GM12864 (cell line): Measurements from ENCODE around the gene SUPT3H.

Experiments
- DNase-seq: peaks from one replicate; pipeline ENCODE4 v3.0.0-alpha.2; 2011; ENCODE audit warnings: low read depth
- H3K4me3 ChIP-seq: 2 replicates; pipeline ENCODE4 v1.5.1; 2011; ENCODE audit warnings: mild to moderate bottlenecking, low read depth, low read length, control low read depth
- TF ChIP-seq, protein P1 (sequence below): IDR thresholded peaks from 2 replicates; pipeline ENCODE4 v1.5.1; 2011; ENCODE audit warnings: low read depth, mild to moderate bottlenecking, moderate library complexity, low read length, control low read depth, inconsistent platforms; ENCODE audit errors: missing control alignments

The SUPT3H gene

DNA sequence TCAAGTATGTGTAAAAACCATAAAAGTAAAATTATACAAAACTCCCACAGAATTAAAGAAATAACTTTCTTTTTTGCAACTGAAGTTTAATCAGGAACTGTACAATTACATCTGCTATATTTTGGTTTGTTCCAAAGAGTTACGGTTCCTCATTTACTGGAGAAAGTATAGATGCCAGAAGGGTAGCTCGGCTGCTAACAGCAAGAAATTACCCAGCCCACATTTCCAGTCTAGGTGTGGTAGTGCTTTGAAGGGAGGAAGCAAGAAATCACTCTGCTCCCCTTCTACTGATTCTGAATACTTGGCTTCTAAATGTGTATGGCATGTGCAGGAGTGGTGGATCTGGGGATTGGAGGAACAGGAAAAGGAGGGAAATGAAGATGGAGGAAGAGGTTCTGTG is 549.0 kb downstream of the SUPT3H start:
- no peak overlapping the region for H3K4me3 ChIP-seq
- TF ChIP-seq, protein P1, sequence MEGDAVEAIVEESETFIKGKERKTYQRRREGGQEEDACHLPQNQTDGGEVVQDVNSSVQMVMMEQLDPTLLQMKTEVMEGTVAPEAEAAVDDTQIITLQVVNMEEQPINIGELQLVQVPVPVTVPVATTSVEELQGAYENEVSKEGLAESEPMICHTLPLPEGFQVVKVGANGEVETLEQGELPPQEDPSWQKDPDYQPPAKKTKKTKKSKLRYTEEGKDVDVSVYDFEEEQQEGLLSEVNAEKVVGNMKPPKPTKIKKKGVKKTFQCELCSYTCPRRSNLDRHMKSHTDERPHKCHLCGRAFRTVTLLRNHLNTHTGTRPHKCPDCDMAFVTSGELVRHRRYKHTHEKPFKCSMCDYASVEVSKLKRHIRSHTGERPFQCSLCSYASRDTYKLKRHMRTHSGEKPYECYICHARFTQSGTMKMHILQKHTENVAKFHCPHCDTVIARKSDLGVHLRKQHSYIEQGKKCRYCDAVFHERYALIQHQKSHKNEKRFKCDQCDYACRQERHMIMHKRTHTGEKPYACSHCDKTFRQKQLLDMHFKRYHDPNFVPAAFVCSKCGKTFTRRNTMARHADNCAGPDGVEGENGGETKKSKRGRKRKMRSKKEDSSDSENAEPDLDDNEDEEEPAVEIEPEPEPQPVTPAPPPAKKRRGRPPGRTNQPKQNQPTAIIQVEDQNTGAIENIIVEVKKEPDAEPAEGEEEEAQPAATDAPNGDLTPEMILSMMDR, result no peak
- DNase-seq, result no peak

DNA sequence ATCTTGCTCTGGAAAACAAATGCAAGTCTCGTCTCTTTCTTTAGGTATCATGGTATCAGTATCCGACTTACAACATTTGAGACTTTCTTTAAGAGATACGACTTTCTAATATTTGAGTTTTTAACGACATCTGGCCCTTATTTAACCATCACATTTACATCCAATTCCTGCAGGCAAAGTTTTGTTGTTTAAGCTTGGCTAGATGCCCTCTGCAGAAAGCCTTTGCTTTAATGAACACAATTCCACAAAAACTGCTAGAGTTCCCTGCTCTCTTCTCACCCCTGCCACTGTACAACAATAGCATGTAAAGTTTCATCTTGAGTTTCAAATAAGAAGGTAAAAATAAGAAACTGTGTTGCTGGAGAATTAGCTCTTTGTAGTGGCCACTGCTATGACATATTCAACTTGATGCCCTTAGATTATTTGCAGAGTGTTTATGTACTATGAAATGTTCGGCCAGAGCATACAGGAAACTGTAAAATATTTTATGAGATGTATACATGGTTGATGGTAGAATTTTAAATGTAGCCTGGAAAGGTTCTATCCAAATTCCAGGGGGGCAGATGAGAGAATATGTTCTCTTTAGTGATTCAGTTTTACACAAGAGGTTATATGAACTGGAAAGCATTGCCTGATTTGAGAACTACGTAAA is 551.6 kb downstream of the SUPT3H start:
- no peak for DNase-seq

DNA sequence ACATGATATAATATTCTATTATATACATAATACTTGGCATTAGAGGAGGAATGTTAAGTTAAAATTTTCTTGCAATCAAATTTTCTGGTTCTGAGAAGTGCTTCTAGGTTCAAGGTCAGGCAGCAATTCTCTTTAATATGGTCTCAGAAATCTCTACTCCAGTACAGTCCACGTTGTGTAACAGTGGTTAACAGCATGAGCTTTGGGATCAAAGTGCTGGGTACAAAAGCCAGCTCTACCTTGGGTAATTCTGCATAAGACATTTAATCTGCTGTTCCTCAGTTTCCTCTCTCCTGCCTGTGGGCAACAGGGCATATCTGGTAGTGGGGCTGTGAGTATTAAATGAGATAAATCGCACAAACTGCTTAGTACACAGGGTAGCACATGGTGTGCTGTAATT is 552.5 kb downstream of the SUPT3H start:
- DNase-seq, result no peak
- TF ChIP-seq, protein P1, result no peak
- no peak overlapping the region for H3K4me3 ChIP-seq

More for the DNA sequence above, 551.6 kb downstream of the SUPT3H start:
- TF ChIP-seq, protein P1, result no peak
- H3K4me3 ChIP-seq, result no peak overlapping the region

DNA sequence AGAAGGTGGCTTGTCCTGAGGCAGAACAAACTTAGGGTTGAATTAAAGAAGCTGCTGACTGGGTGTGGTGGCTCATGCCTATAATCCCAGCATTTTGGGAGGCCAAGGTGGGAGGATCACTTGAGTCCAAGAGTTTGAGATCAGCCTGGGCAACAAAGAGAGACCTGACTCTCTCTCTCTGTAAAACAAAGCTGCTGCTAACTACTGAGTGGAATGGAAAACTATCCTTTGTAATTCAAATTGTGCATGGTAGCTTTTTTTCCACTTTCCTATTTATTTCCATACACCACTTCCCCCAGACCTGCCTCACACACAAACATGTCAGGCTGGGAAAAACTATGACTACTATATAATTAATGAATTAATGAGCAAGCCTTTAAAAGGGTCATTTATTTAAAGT is 553.2 kb downstream of the SUPT3H start:
- H3K4me3 ChIP-seq, result no peak overlapping the region
- DNase-seq, result no peak
- TF ChIP-seq, protein P1, result no peak

DNA sequence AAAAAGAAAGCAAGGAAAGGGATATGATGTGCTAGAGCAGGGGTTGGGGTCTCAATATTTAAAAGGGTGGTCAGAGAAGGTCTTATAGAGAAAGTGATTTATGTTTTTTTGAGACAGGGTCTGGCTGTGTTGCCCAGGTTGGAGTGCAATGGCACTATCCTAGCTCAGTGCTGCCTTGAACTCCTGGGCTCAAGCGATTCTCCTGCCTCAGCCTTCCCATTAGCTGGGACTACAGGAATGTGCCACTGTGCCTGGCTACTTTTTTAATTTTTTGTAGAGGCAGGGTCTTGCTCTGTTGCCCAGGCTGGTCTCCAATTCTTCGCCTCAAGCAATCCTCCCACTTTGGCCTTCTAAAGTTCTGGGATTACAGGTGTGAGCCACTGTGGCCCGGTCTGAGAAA is 557.0 kb downstream of the SUPT3H start:
- TF ChIP-seq, protein P1, result no peak

DNA sequence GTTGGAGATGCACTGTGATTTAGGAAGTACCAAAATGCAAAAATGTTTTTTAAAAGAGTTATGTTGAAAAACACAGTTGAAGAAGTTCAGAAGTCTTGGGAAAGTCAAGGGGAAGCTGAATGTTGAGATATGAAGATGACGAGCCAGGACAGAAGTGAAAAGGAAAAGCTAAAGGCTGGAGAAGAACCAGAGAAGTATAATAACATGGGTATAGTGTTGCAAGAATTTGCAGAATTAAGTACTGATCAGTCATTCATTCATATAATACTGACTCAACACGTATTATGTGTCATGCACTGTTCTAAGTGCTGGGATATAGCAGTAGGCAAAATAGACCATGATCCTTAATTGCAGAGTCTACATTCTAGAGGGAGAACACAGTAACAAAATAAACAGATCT is 557.4 kb downstream of the SUPT3H start:
- DNase-seq, result no peak
- no peak overlapping the region for H3K4me3 ChIP-seq
- TF ChIP-seq, protein P1, result no peak

More for the DNA sequence above, 557.0 kb downstream of the SUPT3H start:
- H3K4me3 ChIP-seq, result no peak overlapping the region
- DNase-seq, result no peak

DNA sequence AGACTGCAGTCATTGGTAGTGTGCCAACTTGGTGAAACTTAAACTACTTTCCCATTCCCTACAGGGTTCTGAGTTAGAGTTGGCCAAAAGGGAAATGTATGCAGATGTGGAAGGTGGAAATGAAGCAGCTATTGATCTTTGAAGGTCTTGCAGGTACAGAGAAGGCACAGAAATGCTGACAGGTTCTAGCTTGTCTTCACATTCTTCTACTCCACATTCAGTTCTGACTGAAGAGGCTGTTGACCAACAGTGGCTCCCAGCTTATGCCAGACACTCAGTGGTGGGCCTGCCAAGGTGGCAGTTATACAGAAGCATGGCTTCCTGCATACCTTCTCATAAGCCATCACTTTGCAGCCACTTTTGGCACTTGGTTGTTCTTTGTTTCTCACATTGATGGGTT is 566.3 kb downstream of the SUPT3H start:
- H3K4me3 ChIP-seq, result no peak overlapping the region
- no peak for DNase-seq
- TF ChIP-seq, protein P1, result no peak
